Measurements from ENCODE around the gene ACSF3.
"Not testable (repeated sequence)": the region's sequence is repeated elsewhere in the genome, so short reads cannot be mapped to it uniquely, and the experiment has no call there.

Gene ACSF3

GRCh38 chr16:89161763-89162713 is 68.4 kb downstream of the ACSF3 start:
- DNase-seq (ENCODE audit: low read depth in 2 of 2) = no peak

- no peak for DNase-seq (ENCODE audit: low read depth in 2 of 2)
Observed at GRCh38 chr16:89163297-89163696, 69.6 kb downstream of the ACSF3 start.

- no peak for DNase-seq (ENCODE audit: low read depth in 2 of 2)
Observed at GRCh38 chr16:89164436-89164835, 70.8 kb downstream of the ACSF3 start.

GRCh38 chr16:89164847-89165680 is 71.4 kb downstream of the ACSF3 start:
- DNase-seq (ENCODE audit: low read depth in 2 of 2) = no peak

GRCh38 chr16:89165681-89165979 is 72.0 kb downstream of the ACSF3 start:
- DNase-seq (ENCODE audit: low read depth in 2 of 2) = not testable (repeated sequence)

GRCh38 chr16:89166696-89167424 is 73.2 kb downstream of the ACSF3 start:
- no peak for DNase-seq (ENCODE audit: low read depth in 2 of 2)

GRCh38 chr16:89167425-89167941 is 73.8 kb downstream of the ACSF3 start:
- DNase-seq (ENCODE audit: low read depth in 2 of 2) = peak; percentile 66 to 91

- DNase-seq (ENCODE audit: low read depth in 2 of 2) = no peak
Observed at GRCh38 chr16:89168381-89169189, 74.9 kb downstream of the ACSF3 start.

- DNase-seq (ENCODE audit: low read depth in 2 of 2) = no peak
Observed at GRCh38 chr16:89169778-89170177, 76.1 kb downstream of the ACSF3 start.

- no peak for DNase-seq (ENCODE audit: low read depth in 2 of 2)
Observed at GRCh38 chr16:89170346-89171215, 76.9 kb downstream of the ACSF3 start.

- peak; percentile 90 to 95 for DNase-seq (ENCODE audit: low read depth in 2 of 2)
Observed at GRCh38 chr16:89171216-89172170, 77.8 kb downstream of the ACSF3 start, which contains the start of gene CDH15. TSS of gene CDH15 (plus strand) at chr16:89171748. CDS start at chr16:89171832, 84 bp downstream.

GRCh38 chr16:89172171-89172527 is 78.5 kb downstream of the ACSF3 start:
- DNase-seq (ENCODE audit: low read depth in 2 of 2) = no peak

GRCh38 chr16:89172528-89173173 is 79.0 kb downstream of the ACSF3 start:
- no peak for DNase-seq (ENCODE audit: low read depth in 2 of 2)

GRCh38 chr16:89173174-89173921 is 79.7 kb downstream of the ACSF3 start:
- DNase-seq (ENCODE audit: low read depth in 2 of 2) = no peak

- no peak for DNase-seq (ENCODE audit: low read depth in 2 of 2)
Observed at GRCh38 chr16:89174055-89174827, 80.6 kb downstream of the ACSF3 start.

GRCh38 chr16:89174877-89175276 is 81.2 kb downstream of the ACSF3 start:
- no peak for DNase-seq (ENCODE audit: low read depth in 2 of 2)
